ENCODE data around the gene KRT28. TPM values are rescaled to one million over a fixed set of nuclear protein-coding genes. Genes with fewer than 3 reads are reported as not detected.

The KRT28 gene
- total and polyA plus RNA-seq, 2 of the 13 experiments (the other 11 are each of a cell fraction or from before 2014, with no cell fraction given): not detected

- TF ChIP-seq ZNF609 (CRISPR knock-in tag; IDR thresholded peaks at IDR 0.05; ENCODE audit: borderline replicate concordance) (no peak), MAFF (IDR thresholded peaks at IDR 0.05; ENCODE audit: low read depth, low read length) (peak; percentile 79), ZSCAN9 (CRISPR knock-in tag; IDR thresholded peaks at IDR 0.05; ENCODE audit: borderline replicate concordance) (peak; percentile 67; the same call in 1 of the 2 replicates), ELF1 (CRISPR knock-in tag; IDR thresholded peaks at IDR 0.05) (peak; percentile 37; the same call in 1 of the 2 replicates), ZNF124 (CRISPR knock-in tag; IDR thresholded peaks at IDR 0.05) (peak; percentile 84; the same call in 1 of the 2 replicates), ZNF549 (CRISPR knock-in tag; IDR thresholded peaks at IDR 0.05) (no peak), ZFP36 (IDR thresholded peaks at IDR 0.05; ENCODE audit: borderline replicate concordance, low read depth, low read length, partially characterized antibody) (peak; percentile 59), MIXL1 (CRISPR knock-in tag; IDR thresholded peaks at IDR 0.05) (0 out of 2 replicates have a peak, but pooled peaks have one; percentile 41), GATAD2A (CRISPR knock-in tag; IDR thresholded peaks at IDR 0.05) (peak; percentile 67; the same call in 1 of the 2 replicates), ZNF747 (CRISPR knock-in tag; IDR thresholded peaks at IDR 0.05; ENCODE audit: borderline replicate concordance) (no peak), MXI1 (IDR thresholded peaks at IDR 0.05; ENCODE audit: borderline replicate concordance, low read depth, low read length) (peak; percentile 31; the same call in 1 of the 3 replicates), ATF7 (IDR thresholded peaks at IDR 0.05) (no peak), ATF7 (CRISPR knock-in tag; IDR thresholded peaks at IDR 0.05) (no peak), RFXAP (CRISPR knock-in tag; IDR thresholded peaks at IDR 0.05; ENCODE audit: borderline replicate concordance) (no peak), RNF219 (CRISPR knock-in tag; IDR thresholded peaks at IDR 0.05) (no peak), HOXA5 (CRISPR knock-in tag; IDR thresholded peaks at IDR 0.05) (peak; percentile 49; the same call in 1 of the 2 replicates), MXD4 (CRISPR knock-in tag; IDR thresholded peaks at IDR 0.05) (0 out of 2 replicates have a peak, but pooled peaks have one; percentile 33), NFIC (IDR thresholded peaks at IDR 0.05; ENCODE audit: low read length) (no peak), SALL1 (CRISPR knock-in tag; IDR thresholded peaks at IDR 0.05) (peak; percentile 82; the same call in 1 of the 2 replicates), TEAD3 (CRISPR knock-in tag; optimal IDR thresholded peaks at IDR 0.05; ENCODE audit: borderline replicate concordance) (peak; percentile 84), RAD21 (CRISPR knock-in tag; IDR thresholded peaks at IDR 0.05) (peak; percentile 92), MYPOP (CRISPR knock-in tag; IDR thresholded peaks at IDR 0.05) (no peak), ZNF33B (CRISPR knock-in tag; IDR thresholded peaks at IDR 0.05) (0 out of 2 replicates have a peak, but pooled peaks have one; percentile 26), ZNF501 (CRISPR knock-in tag; IDR thresholded peaks at IDR 0.05) (peak; percentile 71; the same call in 1 of the 2 replicates), ZNF350 (CRISPR knock-in tag; IDR thresholded peaks at IDR 0.05; ENCODE audit: borderline replicate concordance, low read depth) (no peak), SETDB1 (CRISPR knock-in tag; IDR thresholded peaks at IDR 0.05; ENCODE audit: borderline replicate concordance) (no peak)
These were observed 3.9 kb upstream of the KRT28 start (continued) for GRCh38 chr17:40803617-40804082.
